Endothelial cell of umbilical vein (primary cell): ENCODE results near the gene PCID2. TPM values are rescaled to one million over a fixed set of nuclear protein-coding genes. Genes with fewer than 3 reads are reported as not detected.

ENCODE experiments used
- BruUV-seq: library from RNA; stranded (reverse); fragments of 400-500 nt; replicated peaks from 2 replicates; lab custom pipeline; 2021; lab: Mats Ljungman, UMichigan
- CTCF ChIA-PET: fragments of 300-600, 350-600 bp; sonication (Branson Sonifier 250); formaldehyde crosslinking; loops from one replicate; lab custom pipeline; 2021; ENCODE audit warnings: antibody characterized with exemption, inconsistent platforms; lab: Charles Lee
- POLR2A ChIA-PET: fragments of 300-600, 350-600 bp; sonication (Branson Sonifier 250); formaldehyde crosslinking; loops from one replicate; lab custom pipeline; 2021; ENCODE audit warnings: antibody characterized with exemption, inconsistent platforms; lab: Charles Lee
- DNase-seq: peaks from one replicate; pipeline ENCODE4 v3.0.0-alpha.2; 2011; ENCODE audit warnings: low read depth, low spot score
- FAIRE-seq: peaks from 2 replicates; lab custom pipeline; 2011; peaks lifted over from hg19 to GRCh38; lab: Jason Lieb, UNC
- H2AFZ ChIP-seq: 2 replicates; pipeline ENCODE4 v1.6.0; 2012; ENCODE audit warnings: low read depth, low read length, control low read depth, inconsistent platforms
- H3K27ac ChIP-seq: 2 replicates; pipeline ENCODE4 v1.5.1; 2011; ENCODE audit warnings: low read depth, mild to moderate bottlenecking, control low read depth, low read length, moderate library complexity; ENCODE audit not compliant: insufficient read depth
- H3K27me3 ChIP-seq, 2 experiments: 2 replicates each; pipeline versions ENCODE4 v1.6.0 to v1.6.1; 2011; ENCODE audit warnings: low read length in 2 of 2, mixed read lengths in 1 of 2; ENCODE audit not compliant: control insufficient read depth in 2 of 2, insufficient read depth in 2 of 2
- H3K36me3 ChIP-seq, 2 experiments: 2 replicates in 1 of 2; 3 replicates in 1 of 2; pipeline ENCODE4 v1.5.1; 2011; ENCODE audit warnings: low read length in 2 of 2, mild to moderate bottlenecking in 1 of 2, moderate library complexity in 1 of 2; ENCODE audit not compliant: control insufficient read depth in 2 of 2, insufficient read depth in 2 of 2; ENCODE audit errors: extremely low read depth in 1 of 2
- H3K4me1 ChIP-seq: 3 replicates; pipeline ENCODE4 v1.5.1; 2011; ENCODE audit warnings: mild to moderate bottlenecking, low read length; ENCODE audit not compliant: control insufficient read depth, insufficient read depth; ENCODE audit errors: extremely low read depth
- H3K4me2 ChIP-seq: 2 replicates; pipeline ENCODE4 v1.6.1; 2011; ENCODE audit warnings: low read length, control low read depth, mixed read lengths; ENCODE audit not compliant: insufficient read depth
- H3K4me3 ChIP-seq, 3 experiments: fragments of 200-600 bp in 1 of 3; sonication (generic), shearing (Covaris generic) in 1 of 3; replicated peaks in 1 of 3; 2 replicates each; pipeline ENCODE4 v1.5.1; 2011 to 2016; ENCODE audit warnings: control low read depth in 3 of 3, low read length in 3 of 3, mild to moderate bottlenecking in 2 of 3, inconsistent platforms in 1 of 3, low read depth in 1 of 3, moderate library complexity in 1 of 3; ENCODE audit not compliant: insufficient read depth in 1 of 3
- H3K79me2 ChIP-seq: 2 replicates; pipeline ENCODE4 v1.6.0; 2012; ENCODE audit warnings: low read length, inconsistent platforms; ENCODE audit not compliant: control insufficient read depth, insufficient read depth
- H3K9ac ChIP-seq: replicated peaks from 2 replicates; pipeline ENCODE3; 2011; ENCODE audit warnings: low read length, control low read depth; ENCODE audit not compliant: insufficient read depth; ENCODE audit errors: extremely low read depth
- H3K9me1 ChIP-seq: replicated peaks from 3 replicates; pipeline ENCODE4 v1.6.0; 2011; ENCODE audit warnings: mild to moderate bottlenecking, low read length; ENCODE audit not compliant: control insufficient read depth, insufficient read depth; ENCODE audit errors: extremely low read depth
- H3K9me3 ChIP-seq: replicated peaks from 2 replicates; pipeline ENCODE4 v1.5.1; 2012; ENCODE audit warnings: low read length, inconsistent platforms; ENCODE audit not compliant: control insufficient read depth, insufficient read depth
- H4K20me1 ChIP-seq: replicated peaks from 2 replicates; pipeline ENCODE3; 2011; ENCODE audit warnings: mild to moderate bottlenecking, low read length; ENCODE audit not compliant: control insufficient read depth, insufficient read depth; ENCODE audit errors: extremely low read depth
- EZH2 ChIP-seq: IDR thresholded peaks from 2 replicates; pipeline ENCODE4 v1.6.1; 2012; ENCODE audit warnings: borderline replicate concordance, low read depth, mild to moderate bottlenecking, moderate library complexity, low read length, inconsistent platforms; ENCODE audit not compliant: severe bottlenecking
- FOS ChIP-seq: IDR thresholded peaks from 2 replicates; pipeline ENCODE4 v1.6.1; 2011; ENCODE audit warnings: mild to moderate bottlenecking, low read length, moderate library complexity, borderline replicate concordance; ENCODE audit not compliant: insufficient read depth
- GATA2 ChIP-seq: IDR thresholded peaks from 2 replicates; pipeline ENCODE4 v1.7.0; 2011; ENCODE audit warnings: low read depth, mild to moderate bottlenecking, moderate library complexity, mixed read lengths, low read length; ENCODE audit not compliant: insufficient read length, insufficient read depth
- MAX ChIP-seq: IDR thresholded peaks from 2 replicates; pipeline ENCODE4 v1.6.1; 2011; ENCODE audit not compliant: insufficient read depth, insufficient read length
- MYC ChIP-seq: IDR thresholded peaks from one replicate; pipeline ENCODE4 v1.6.1; 2011; ENCODE audit warnings: mild to moderate bottlenecking, low read depth, low read length
- POLR2A ChIP-seq: IDR thresholded peaks from 2 replicates; pipeline ENCODE4 v1.6.1; 2012; ENCODE audit warnings: low read depth, mild to moderate bottlenecking, control low read depth, low read length
- POLR2AphosphoS5 ChIP-seq: IDR thresholded peaks from 2 replicates; pipeline ENCODE4 v1.6.1; 2012; ENCODE audit warnings: low read depth, mild to moderate bottlenecking, control low read depth, low read length, moderate library complexity; ENCODE audit not compliant: insufficient read depth
- dilution Hi-C: fragments of 300-500 bp; cut with MboI; formaldehyde crosslinking; loops from one replicate; pipeline ENCODE4 v1.15.0; 2019; ENCODE audit warnings: low sequenced_read_pairs; ENCODE audit not compliant: extremely low pct_ligation_motif_present
- intact Hi-C: fragments of 100-400 bp; cut with micrococcal nuclease; formaldehyde crosslinking; loops from one replicate; pipeline ENCODE4 v1.10.0; 2022
- polyA plus RNA-seq, 4 experiments: library from polyadenylated mRNA; depleted of rRNA in 3 of 4; stranded (reverse) in 3 of 4; unstranded in 1 of 4; fragments of >200 nt; gene quantifications; 2 replicates each; pipeline versions ENCODE4 v1.2.1 to v1.2.3, GENCODE V29; 2011 to 2012; ENCODE audit warnings: missing spikeins in 1 of 4
- total RNA-seq: library from RNA; stranded (reverse); gene quantifications from 2 replicates; pipeline ENCODE4 v1.2.3, GENCODE V29; 2021
- TF ChIP-seq, protein P1 (sequence below), 2 donors: IDR thresholded peaks; 1 replicate in 1 of 2; 2 replicates in 1 of 2; pipeline ENCODE4 v1.5.1; 2011; ENCODE audit warnings: low read length in 2 of 2, mild to moderate bottlenecking in 2 of 2, moderate library complexity in 2 of 2, control low read depth in 1 of 2, inconsistent platforms in 1 of 2, low read depth in 1 of 2; ENCODE audit not compliant: insufficient read depth in 1 of 2; ENCODE audit errors: extremely low read depth in 1 of 2

The PCID2 gene
- total and polyA plus RNA-seq, 2 donors (not counting 3 experiments of a cell fraction or from before 2014, with no cell fraction given): 52.1 to 55.6 TPM

DNA sequence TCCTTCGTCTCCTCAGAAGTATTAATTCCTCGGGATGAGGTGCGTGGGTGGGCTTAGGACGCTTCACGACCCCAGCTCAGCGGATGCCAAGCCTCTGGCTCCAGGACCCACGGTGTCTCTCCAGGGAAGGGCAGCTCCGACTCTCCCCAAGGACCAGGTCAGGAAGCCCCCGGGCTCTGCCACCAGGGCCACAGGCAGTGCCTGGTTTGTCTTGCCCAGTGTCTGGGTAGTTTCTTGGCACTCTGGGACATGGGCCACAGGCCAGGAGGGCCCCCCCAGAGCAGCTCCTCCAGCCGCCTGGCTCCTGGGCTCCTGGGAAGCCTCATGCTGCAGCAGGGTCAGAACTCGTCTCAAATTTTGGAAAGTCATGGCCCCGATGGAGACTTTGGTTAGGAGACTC lies 47.5 kb downstream of the PCID2 start:
- TF ChIP-seq MAX (no peak), GATA2 (no peak)
- TF ChIP-seq, protein P1, sequence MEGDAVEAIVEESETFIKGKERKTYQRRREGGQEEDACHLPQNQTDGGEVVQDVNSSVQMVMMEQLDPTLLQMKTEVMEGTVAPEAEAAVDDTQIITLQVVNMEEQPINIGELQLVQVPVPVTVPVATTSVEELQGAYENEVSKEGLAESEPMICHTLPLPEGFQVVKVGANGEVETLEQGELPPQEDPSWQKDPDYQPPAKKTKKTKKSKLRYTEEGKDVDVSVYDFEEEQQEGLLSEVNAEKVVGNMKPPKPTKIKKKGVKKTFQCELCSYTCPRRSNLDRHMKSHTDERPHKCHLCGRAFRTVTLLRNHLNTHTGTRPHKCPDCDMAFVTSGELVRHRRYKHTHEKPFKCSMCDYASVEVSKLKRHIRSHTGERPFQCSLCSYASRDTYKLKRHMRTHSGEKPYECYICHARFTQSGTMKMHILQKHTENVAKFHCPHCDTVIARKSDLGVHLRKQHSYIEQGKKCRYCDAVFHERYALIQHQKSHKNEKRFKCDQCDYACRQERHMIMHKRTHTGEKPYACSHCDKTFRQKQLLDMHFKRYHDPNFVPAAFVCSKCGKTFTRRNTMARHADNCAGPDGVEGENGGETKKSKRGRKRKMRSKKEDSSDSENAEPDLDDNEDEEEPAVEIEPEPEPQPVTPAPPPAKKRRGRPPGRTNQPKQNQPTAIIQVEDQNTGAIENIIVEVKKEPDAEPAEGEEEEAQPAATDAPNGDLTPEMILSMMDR (IDR thresholded peaks at IDR 0.05; ENCODE audit: extremely low read depth in 1 of 2, insufficient read depth in 1 of 2, low read depth in 1 of 2, low read length in 2 of 2): no peak
- ChIA-PET POLR2A (no interaction called here), CTCF (no interaction called here)
- H3K4me2 ChIP-seq: no peak overlapping the region
- H3K9ac ChIP-seq: no peak overlapping the region
- no peaks in the 10 kb centered on the region for H3K79me2 ChIP-seq
- H3K36me3 ChIP-seq: no peaks in the 10 kb centered on the region
- H2AFZ ChIP-seq: no peak overlapping the region
- DNase-seq (no peak), FAIRE-seq (no peak)
- intact Hi-C loops: no loop called here
- H3K9me3 ChIP-seq: no peaks in the 10 kb centered on the region
- H3K9me1 ChIP-seq: no peaks in the 10 kb centered on the region
- H3K27me3 ChIP-seq: peaks cover 2% of the 10 kb centered on the region in 2 experiments
- dilution Hi-C loops: no loop called here
- H4K20me1 ChIP-seq: no peaks in the 10 kb centered on the region
- no peak overlapping the region for H3K27ac ChIP-seq
- no peak overlapping the region for H3K4me3 ChIP-seq
- no peaks in the 10 kb centered on the region for H3K4me1 ChIP-seq
- no TSS peak for BruUV-seq

DNA sequence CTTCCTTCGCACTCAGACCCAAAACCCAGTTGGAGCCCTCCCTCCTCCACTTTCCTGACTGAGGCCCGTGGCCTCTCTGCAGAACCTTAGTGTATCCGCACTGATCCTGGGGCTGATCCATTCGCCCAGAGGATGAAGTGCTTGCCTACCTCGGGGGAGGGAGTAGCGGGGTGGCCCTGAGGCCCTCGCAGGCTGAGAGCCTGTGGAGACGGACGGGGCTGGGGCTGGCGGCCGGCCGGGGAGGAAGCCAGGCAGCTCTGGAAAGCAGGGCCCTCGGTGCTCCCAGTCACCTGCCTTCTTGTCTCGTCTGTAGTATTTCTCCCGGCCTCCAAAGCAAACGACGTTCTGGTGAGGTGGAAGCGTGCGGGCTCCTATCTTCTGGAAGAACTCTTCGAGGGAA lies 48.8 kb downstream of the PCID2 start:
- Histone ChIP-seq H3K4me2 (no peak overlapping the region), H3K4me1 (no peaks in the 10 kb centered on the region), H3K4me3 (no peak overlapping the region), H3K27ac (no peak overlapping the region), H3K79me2 (no peaks in the 10 kb centered on the region), H3K9ac (no peak overlapping the region), H3K9me1 (no peaks in the 10 kb centered on the region), H3K36me3 (no peaks in the 10 kb centered on the region), H2AFZ (no peak overlapping the region), H3K27me3 (peaks cover 2% of the 10 kb centered on the region in 2 experiments), H3K9me3 (no peaks in the 10 kb centered on the region), H4K20me1 (no peaks in the 10 kb centered on the region)
- FAIRE-seq: no peak
- TF ChIP-seq EZH2 (no peak), MYC (no peak), POLR2AphosphoS5 (no peak), FOS (no peak), POLR2A (no peak), GATA2 (no peak), MAX (no peak)
- POLR2A ChIA-PET: no interaction called here
- DNase-seq: no peak
- intact Hi-C loops: no loop called here
- dilution Hi-C loops: no loop called here
- CTCF ChIA-PET: no interaction called here
- no TSS peak for BruUV-seq
